ENCODE measurements around the gene UCHL1.

GRCh38 chr4:41207291-41207831 is 49.4 kb upstream of the UCHL1 start:
- no peak for TF ChIP-seq POLR2A (IDR thresholded peaks at IDR 0.05; ENCODE audit: low read length)
- no peak for TF ChIP-seq GATA1 (IDR thresholded peaks at IDR 0.05; ENCODE audit: low read depth, low read length)
